MM.1S (cell line): ENCODE results near the gene HPS6.

Experiments
- DNase-seq: peaks from one replicate; pipeline ENCODE4 v3.0.0-alpha.2; 2015
- H2AFZ ChIP-seq: fragments of 300-600 bp; sonication (generic); 2 replicates; pipeline ENCODE4 v1.6.0; 2016; ENCODE audit warnings: antibody characterized with exemption, low read length
- H3F3A ChIP-seq: fragments of 300-600 bp; sonication (generic); 2 replicates; pipeline ENCODE4 v1.6.1; 2016; ENCODE audit warnings: mild to moderate bottlenecking, antibody characterized with exemption, low read length, moderate library complexity, mixed read lengths; ENCODE audit not compliant: insufficient read depth
- H3K27ac ChIP-seq: fragments of 300-600 bp; sonication (generic); 2 replicates; pipeline ENCODE4 v1.5.1; 2016; ENCODE audit warnings: mild to moderate bottlenecking, low read length
- H3K27me3 ChIP-seq: fragments of 300-600 bp; sonication (generic); replicated peaks from 2 replicates; pipeline ENCODE4 v1.6.0; 2016; ENCODE audit warnings: low read length; ENCODE audit not compliant: insufficient read depth
- H3K36me3 ChIP-seq: fragments of 300-600 bp; sonication (generic); replicated peaks from 2 replicates; pipeline ENCODE4 v1.6.1; 2016; ENCODE audit warnings: mild to moderate bottlenecking, low read length, mixed read lengths; ENCODE audit not compliant: insufficient read depth
- H3K4me1 ChIP-seq: fragments of 300-600 bp; sonication (generic); 2 replicates; pipeline ENCODE4 v1.6.1; 2016; ENCODE audit warnings: low read length, mixed read lengths
- H3K4me2 ChIP-seq: fragments of 300-600 bp; sonication (generic); 2 replicates; pipeline ENCODE4 v1.6.0; 2016; ENCODE audit warnings: low read depth, low read length
- H3K4me3 ChIP-seq: fragments of 300-600 bp; sonication (generic); 2 replicates; pipeline ENCODE4 v1.5.1; 2016; ENCODE audit warnings: low read length, mixed read lengths
- H3K79me2 ChIP-seq: fragments of 300-600 bp; sonication (generic); 2 replicates; pipeline ENCODE4 v1.6.1; 2016; ENCODE audit warnings: mixed run types, low read length, mixed read lengths
- H3K9ac ChIP-seq: fragments of 300-600 bp; sonication (generic); 2 replicates; pipeline ENCODE4 v1.6.1; 2016; ENCODE audit warnings: low read length, mixed read lengths
- H3K9me2 ChIP-seq: fragments of 300-600 bp; sonication (generic); replicated peaks from 2 replicates; pipeline ENCODE4 v1.6.1; 2016; ENCODE audit warnings: mild to moderate bottlenecking, low read length, mixed read lengths; ENCODE audit not compliant: insufficient read depth
- H3K9me3 ChIP-seq: fragments of 300-600 bp; sonication (generic); replicated peaks from 2 replicates; pipeline ENCODE4 v1.6.1; 2016; ENCODE audit warnings: mild to moderate bottlenecking, low read length, mixed read lengths; ENCODE audit not compliant: insufficient read depth
- H4K20me1 ChIP-seq: fragments of 300-600 bp; sonication (generic); 2 replicates; pipeline ENCODE4 v1.6.1; 2016; ENCODE audit warnings: mild to moderate bottlenecking, low read length, moderate library complexity, mixed read lengths; ENCODE audit not compliant: insufficient read depth
- CTCF ChIP-seq: fragments of 300-600 bp; sonication (generic); IDR thresholded peaks from 2 replicates; pipeline ENCODE4 v1.5.1; 2016; ENCODE audit warnings: antibody characterized with exemption, low read length, mixed read lengths
- EZH2 ChIP-seq: fragments of 300-600 bp; sonication (generic); optimal IDR thresholded peaks from 2 replicates; pipeline ENCODE3; 2017; ENCODE audit warnings: low read depth, mild to moderate bottlenecking, antibody characterized with exemption, low read length, mixed read lengths
- EZH2phosphoT487 ChIP-seq: fragments of 300-600 bp; sonication (generic); IDR thresholded peaks from 2 replicates; pipeline ENCODE4 v1.6.1; 2018; ENCODE audit warnings: antibody characterized with exemption, low read length

HPS6 gene

GRCh38 chr10:102038410-102038809, 26.7 kb upstream of the HPS6 start:
- H3K27ac ChIP-seq, result no peak overlapping the region
- no peak overlapping the region for H2AFZ ChIP-seq
- H3K36me3 ChIP-seq, result no peaks in the 10 kb centered on the region
- no peaks in the 10 kb centered on the region for H3K9me3 ChIP-seq
- no peak for DNase-seq
- no peaks in the 10 kb centered on the region for H3K4me1 ChIP-seq
- no peak overlapping the region for H3K4me3 ChIP-seq
- no peak overlapping the region for H3K4me2 ChIP-seq
- no peaks in the 10 kb centered on the region for H3K9me2 ChIP-seq
- H3K79me2 ChIP-seq, result peaks cover 18% of the 10 kb centered on the region
- H3K9ac ChIP-seq, result no peak overlapping the region
- no peaks in the 10 kb centered on the region; the same call in 1 of the 2 replicates for H4K20me1 ChIP-seq
- H3F3A ChIP-seq, result no peaks in the 10 kb centered on the region
- H3K27me3 ChIP-seq, result no peaks in the 10 kb centered on the region
- no peak for TF ChIP-seq EZH2phosphoT487
- TF ChIP-seq CTCF, result no peak
- no peak for TF ChIP-seq EZH2

- peaks cover 34% of the 10 kb centered on the region for H3K79me2 ChIP-seq
- H3K4me1 ChIP-seq, result no peaks in the 10 kb centered on the region
Observed at GRCh38 chr10:102040305-102041050, 24.7 kb upstream of the HPS6 start.

GRCh38 chr10:102045292-102045691, 19.9 kb upstream of the HPS6 start:
- H3K4me3 ChIP-seq, result no peak overlapping the region
- H3K27me3 ChIP-seq, result no peaks in the 10 kb centered on the region
- TF ChIP-seq CTCF (no peak), EZH2phosphoT487 (no peak), EZH2 (no peak)
- H4K20me1 ChIP-seq, result no peaks in the 10 kb centered on the region; the same call in 1 of the 2 replicates
- H3K9me2 ChIP-seq, result no peaks in the 10 kb centered on the region
- H3K9me3 ChIP-seq, result no peaks in the 10 kb centered on the region
- H3K36me3 ChIP-seq, result no peaks in the 10 kb centered on the region
- H3K4me2 ChIP-seq, result no peak overlapping the region
- no peak overlapping the region for H3K9ac ChIP-seq
- no peaks in the 10 kb centered on the region for H3F3A ChIP-seq
- no peak for DNase-seq
- H3K4me1 ChIP-seq, result no peaks in the 10 kb centered on the region
- no peak overlapping the region for H3K27ac ChIP-seq
- peaks cover 62% of the 10 kb centered on the region for H3K79me2 ChIP-seq
- no peak overlapping the region for H2AFZ ChIP-seq

More at GRCh38 chr10:102040305-102041050, 24.7 kb upstream of the HPS6 start:
- Histone ChIP-seq H3K36me3 (no peaks in the 10 kb centered on the region), H3K4me2 (no peak overlapping the region), H3K27me3 (no peaks in the 10 kb centered on the region), H3K9me2 (no peaks in the 10 kb centered on the region), H3K4me3 (no peak overlapping the region), H3K9ac (no peak overlapping the region), H3K27ac (no peak overlapping the region), H3K9me3 (no peaks in the 10 kb centered on the region), H2AFZ (no peak overlapping the region), H3F3A (no peaks in the 10 kb centered on the region), H4K20me1 (no peaks in the 10 kb centered on the region; the same call in 1 of the 2 replicates)
- no peak for TF ChIP-seq EZH2
- no peak for TF ChIP-seq EZH2phosphoT487
- TF ChIP-seq CTCF, result no peak
- DNase-seq, result no peak
